Loucy (cell line): ENCODE results near the gene FADS1.

Experiments used
- H2AFZ ChIP-seq: fragments of 200-600 bp; sonication (generic); 2 replicates; pipeline ENCODE4 v1.6.0; 2016; ENCODE audit warnings: antibody characterized with exemption, mild to moderate bottlenecking, low read length, moderate library complexity
- H3F3A ChIP-seq: fragments of 200-600 bp; 2 replicates; pipeline ENCODE4 v1.6.0; 2016; ENCODE audit warnings: antibody characterized with exemption, low read depth, mild to moderate bottlenecking
- H3K27me3 ChIP-seq: fragments of 200-600 bp; sonication (generic); 2 replicates; pipeline ENCODE4 v1.6.1; 2014; ENCODE audit warnings: low read length, mild to moderate bottlenecking; ENCODE audit not compliant: insufficient read depth, poor library complexity, severe bottlenecking
- H3K36me3 ChIP-seq: fragments of 200-600 bp; sonication (generic); 2 replicates; pipeline ENCODE4 v1.6.1; 2016; ENCODE audit warnings: low read length; ENCODE audit not compliant: insufficient read depth
- H3K4me1 ChIP-seq: fragments of 200-600 bp; sonication (generic); 2 replicates; pipeline ENCODE4 v1.5.1; 2014; ENCODE audit warnings: low read length, mild to moderate bottlenecking; ENCODE audit not compliant: insufficient read depth, poor library complexity, severe bottlenecking
- H3K4me2 ChIP-seq: fragments of 200-600 bp; sonication (generic); 2 replicates; pipeline ENCODE4 v1.6.0; 2014; ENCODE audit warnings: antibody characterized with exemption, low read length, low read depth, mild to moderate bottlenecking; ENCODE audit not compliant: poor library complexity, severe bottlenecking
- H3K4me3 ChIP-seq: fragments of 200-600 bp; sonication (generic); 2 replicates; pipeline ENCODE4 v1.5.1; 2014; ENCODE audit warnings: low read length, mild to moderate bottlenecking, mixed read lengths; ENCODE audit not compliant: poor library complexity, severe bottlenecking
- H3K79me2 ChIP-seq: fragments of 200-600 bp; sonication (generic); 2 replicates; pipeline ENCODE4 v1.6.1; 2014; ENCODE audit warnings: low read length; ENCODE audit not compliant: insufficient read depth
- H3K9ac ChIP-seq: fragments of 200-600 bp; sonication (generic); 2 replicates; pipeline ENCODE4 v1.6.0; 2014; ENCODE audit warnings: mild to moderate bottlenecking, low read depth, low read length, moderate library complexity; ENCODE audit not compliant: poor library complexity, severe bottlenecking
- H3K9me2 ChIP-seq: fragments of 200-600 bp; sonication (generic); replicated peaks from 2 replicates; pipeline ENCODE4 v1.6.1; 2016; ENCODE audit warnings: low read depth, low read length, mixed read lengths
- H3K9me3 ChIP-seq: fragments of 200-600 bp; sonication (generic); 2 replicates; pipeline ENCODE4 v1.6.1; 2014; ENCODE audit warnings: mild to moderate bottlenecking, antibody characterized with exemption, low read length, low read depth; ENCODE audit not compliant: insufficient read depth
- H4K20me1 ChIP-seq: fragments of 200-600 bp; sonication (generic); 2 replicates; pipeline ENCODE4 v1.6.0; 2014; ENCODE audit warnings: antibody characterized with exemption, low read length, mild to moderate bottlenecking; ENCODE audit not compliant: insufficient read depth, poor library complexity, severe bottlenecking
- EZH2phosphoT487 ChIP-seq: fragments of 200-600 bp; IDR thresholded peaks from 2 replicates; pipeline ENCODE4 v1.6.1; 2018; ENCODE audit warnings: antibody characterized with exemption, mild to moderate bottlenecking, moderate library complexity, borderline replicate concordance
- TF ChIP-seq, protein P1 (sequence below): fragments of 200-600 bp; sonication (generic); conservative IDR thresholded peaks from 2 replicates; pipeline ENCODE4 v1.5.1; 2014; ENCODE audit warnings: mild to moderate bottlenecking, antibody characterized with exemption, low read length

The FADS1 gene

DNA sequence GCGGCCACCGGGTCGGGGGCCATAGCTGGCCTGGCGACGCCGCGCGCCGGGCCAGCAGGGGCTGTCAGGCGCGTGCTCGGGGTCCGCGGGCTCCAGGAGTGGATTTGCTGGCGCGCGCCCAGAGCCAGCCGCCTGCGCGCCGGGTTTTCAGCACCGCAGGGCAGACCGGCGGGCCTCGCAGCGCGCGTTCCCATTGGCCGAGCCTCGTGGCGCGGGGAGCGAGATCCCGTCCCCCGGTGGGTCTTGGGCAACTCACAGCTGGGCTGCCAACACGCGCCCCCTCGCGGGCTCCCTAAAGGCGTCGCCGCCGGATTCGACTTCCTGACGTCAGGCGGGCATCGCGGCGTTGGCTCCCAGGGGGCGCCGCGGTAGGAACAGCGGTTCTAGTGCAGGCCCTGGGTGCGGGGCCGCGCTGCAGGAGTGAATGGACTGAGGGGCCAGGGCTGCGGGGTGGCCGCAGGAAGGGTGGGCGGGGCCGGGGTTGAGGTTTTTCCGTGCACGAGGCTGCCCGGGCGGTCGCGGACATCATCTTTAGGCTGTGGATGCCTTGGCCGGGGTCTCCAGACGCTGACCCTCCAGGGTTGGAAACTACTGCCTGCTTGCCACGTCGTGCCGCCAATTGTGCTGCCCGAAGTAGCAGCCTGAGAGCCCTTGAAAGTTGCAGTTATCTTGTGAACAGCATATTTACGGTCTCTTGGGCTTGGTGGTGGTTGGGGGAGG is at the start of gene FADS1:
FADS1 (minus strand) TSS at position 268 of the 720 bp plus-strand sequence; CDS start at position 194, 74 bp downstream.
- peaks cover 14% of the 10 kb centered on the region for H3K27me3 ChIP-seq
- peaks cover 19% of the 10 kb centered on the region; the same call in 1 of the 2 replicates for H3K36me3 ChIP-seq
- H3K4me1 ChIP-seq: peaks cover 23% of the 10 kb centered on the region
- H3K79me2 ChIP-seq: peaks cover 74% of the 10 kb centered on the region
- TF ChIP-seq, protein P1, sequence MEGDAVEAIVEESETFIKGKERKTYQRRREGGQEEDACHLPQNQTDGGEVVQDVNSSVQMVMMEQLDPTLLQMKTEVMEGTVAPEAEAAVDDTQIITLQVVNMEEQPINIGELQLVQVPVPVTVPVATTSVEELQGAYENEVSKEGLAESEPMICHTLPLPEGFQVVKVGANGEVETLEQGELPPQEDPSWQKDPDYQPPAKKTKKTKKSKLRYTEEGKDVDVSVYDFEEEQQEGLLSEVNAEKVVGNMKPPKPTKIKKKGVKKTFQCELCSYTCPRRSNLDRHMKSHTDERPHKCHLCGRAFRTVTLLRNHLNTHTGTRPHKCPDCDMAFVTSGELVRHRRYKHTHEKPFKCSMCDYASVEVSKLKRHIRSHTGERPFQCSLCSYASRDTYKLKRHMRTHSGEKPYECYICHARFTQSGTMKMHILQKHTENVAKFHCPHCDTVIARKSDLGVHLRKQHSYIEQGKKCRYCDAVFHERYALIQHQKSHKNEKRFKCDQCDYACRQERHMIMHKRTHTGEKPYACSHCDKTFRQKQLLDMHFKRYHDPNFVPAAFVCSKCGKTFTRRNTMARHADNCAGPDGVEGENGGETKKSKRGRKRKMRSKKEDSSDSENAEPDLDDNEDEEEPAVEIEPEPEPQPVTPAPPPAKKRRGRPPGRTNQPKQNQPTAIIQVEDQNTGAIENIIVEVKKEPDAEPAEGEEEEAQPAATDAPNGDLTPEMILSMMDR: peak; percentile 55
- TF ChIP-seq EZH2phosphoT487: no peak
- peaks cover 22% of the 10 kb centered on the region for H4K20me1 ChIP-seq
- no peaks in the 10 kb centered on the region for H3K9me3 ChIP-seq
- peak within 1 kb of the TSS; percentile 100 for H3K9ac ChIP-seq
- H3K4me2 ChIP-seq: peak within 1 kb of the TSS; percentile 99
- H3K9me2 ChIP-seq: no peaks in the 10 kb centered on the region
- H3F3A ChIP-seq: 0 out of 2 replicates have a peak, but pooled peaks cover 9% of the 10 kb centered on the region
- H2AFZ ChIP-seq: no peak within 1 kb of the TSS; the same call in 1 of the 2 replicates
- peak within 1 kb of the TSS; percentile 93 for H3K4me3 ChIP-seq

DNA sequence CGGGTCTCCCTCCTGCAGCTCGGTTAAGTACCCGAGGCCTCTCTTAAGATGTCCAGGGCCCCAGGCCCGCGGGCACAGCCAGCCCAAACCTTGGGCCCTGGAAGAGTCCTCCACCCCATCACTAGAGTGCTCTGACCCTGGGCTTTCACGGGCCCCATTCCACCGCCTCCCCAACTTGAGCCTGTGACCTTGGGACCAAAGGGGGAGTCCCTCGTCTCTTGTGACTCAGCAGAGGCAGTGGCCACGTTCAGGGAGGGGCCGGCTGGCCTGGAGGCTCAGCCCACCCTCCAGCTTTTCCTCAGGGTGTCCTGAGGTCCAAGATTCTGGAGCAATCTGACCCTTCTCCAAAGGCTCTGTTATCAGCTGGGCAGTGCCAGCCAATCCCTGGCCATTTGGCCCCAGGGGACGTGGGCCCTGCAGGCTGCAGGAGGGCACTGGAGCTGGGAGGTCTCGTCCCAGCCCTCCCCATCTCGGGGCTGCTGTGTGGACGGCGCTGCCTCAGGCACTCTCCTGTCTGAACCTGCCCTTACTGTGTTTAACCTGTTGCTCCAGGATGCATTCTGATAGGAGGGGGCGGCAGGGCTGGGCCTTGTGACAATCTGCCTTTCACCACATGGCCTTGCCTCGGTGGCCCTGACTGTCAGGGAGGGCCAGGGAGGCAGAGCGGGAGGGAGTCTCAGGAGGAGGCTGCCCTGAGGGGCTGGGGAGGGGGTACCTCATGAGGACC is 49.6 kb upstream of the FADS1 start:
- no peaks in the 10 kb centered on the region for H3K9me3 ChIP-seq
- H3F3A ChIP-seq: no peaks in the 10 kb centered on the region; the same call in 1 of the 2 replicates
- H3K4me1 ChIP-seq: peaks cover 8% of the 10 kb centered on the region
- no peak overlapping the region for H3K4me2 ChIP-seq
- H2AFZ ChIP-seq: no peak overlapping the region
- H3K9ac ChIP-seq: no peak overlapping the region
- H3K4me3 ChIP-seq: no peak overlapping the region
- H3K9me2 ChIP-seq: no peaks in the 10 kb centered on the region
- peaks cover 51% of the 10 kb centered on the region; the same call in 1 of the 2 replicates for H3K36me3 ChIP-seq
- H3K79me2 ChIP-seq: no peaks in the 10 kb centered on the region
- H4K20me1 ChIP-seq: no peaks in the 10 kb centered on the region
- H3K27me3 ChIP-seq: no peaks in the 10 kb centered on the region
- TF ChIP-seq EZH2phosphoT487: no peak

GRCh38 chr11:61864814-61865775 is 48.3 kb upstream of the FADS1 start:
- Histone ChIP-seq H4K20me1 (no peaks in the 10 kb centered on the region), H3K4me3 (no peak overlapping the region), H3K9ac (no peak overlapping the region), H3K79me2 (no peaks in the 10 kb centered on the region), H3K4me1 (no peaks in the 10 kb centered on the region), H3K9me2 (no peaks in the 10 kb centered on the region), H3K27me3 (no peaks in the 10 kb centered on the region), H3K9me3 (no peaks in the 10 kb centered on the region), H3K36me3 (peaks cover 62% of the 10 kb centered on the region; the same call in 1 of the 2 replicates), H2AFZ (no peak overlapping the region), H3F3A (no peaks in the 10 kb centered on the region), H3K4me2 (no peak overlapping the region)
- TF ChIP-seq, protein P1: no peak
- TF ChIP-seq EZH2phosphoT487: no peak
